ENCODE measurements around the gene RREB1.
A peak's percentile ranks its signal among the peaks of the same experiment; 100 is the strongest.

Gene RREB1

DNA sequence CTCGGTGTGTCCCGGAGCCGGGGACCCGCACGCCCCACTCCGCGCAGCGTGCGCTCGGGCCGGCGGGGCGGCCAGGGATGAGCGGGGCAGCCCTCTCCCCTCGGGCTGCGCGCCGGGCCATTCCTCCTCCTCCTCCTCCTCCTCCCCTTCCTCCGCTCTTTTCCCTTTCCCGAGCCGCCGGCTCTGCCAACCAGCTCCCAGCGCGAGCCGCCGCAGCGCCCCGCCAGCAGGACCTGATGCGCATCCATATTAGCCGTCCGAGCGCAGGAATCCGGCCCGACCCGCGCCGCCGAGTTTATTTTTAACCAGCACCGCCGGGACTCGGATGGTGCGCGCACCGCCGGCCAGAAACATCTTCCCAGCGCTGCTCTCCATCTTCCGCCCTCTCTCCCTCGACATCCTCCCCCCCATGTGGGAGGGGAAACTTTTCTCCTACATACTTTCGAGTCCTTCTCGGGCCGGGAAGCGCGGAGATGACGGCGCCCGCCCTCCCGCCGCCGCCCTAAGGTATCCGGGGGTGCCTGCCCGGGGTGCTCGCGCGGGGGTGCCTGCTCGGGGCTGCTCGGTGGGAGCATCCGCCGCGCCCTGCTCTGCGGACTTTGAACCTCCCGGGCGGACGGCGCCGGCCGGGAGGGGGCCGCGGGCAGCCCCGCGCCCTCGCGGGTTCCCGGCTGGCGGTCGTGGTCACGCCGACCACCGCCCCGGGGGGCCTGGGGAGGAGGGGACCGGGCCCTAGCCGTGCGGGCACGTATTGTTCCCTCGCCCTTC lies 619 bp downstream of the RREB1 start (continued):
- no peak for TF ChIP-seq ZNF626 (tag by site-specific recombination; IDR thresholded peaks at IDR 0.05)
- TF ChIP-seq ZNF16 (tag by site-specific recombination; IDR thresholded peaks at IDR 0.05; ENCODE audit: low read depth): no peak
- no peak for TF ChIP-seq ZNF175 (tag by site-specific recombination; IDR thresholded peaks at IDR 0.05)
- TF ChIP-seq, protein P1, sequence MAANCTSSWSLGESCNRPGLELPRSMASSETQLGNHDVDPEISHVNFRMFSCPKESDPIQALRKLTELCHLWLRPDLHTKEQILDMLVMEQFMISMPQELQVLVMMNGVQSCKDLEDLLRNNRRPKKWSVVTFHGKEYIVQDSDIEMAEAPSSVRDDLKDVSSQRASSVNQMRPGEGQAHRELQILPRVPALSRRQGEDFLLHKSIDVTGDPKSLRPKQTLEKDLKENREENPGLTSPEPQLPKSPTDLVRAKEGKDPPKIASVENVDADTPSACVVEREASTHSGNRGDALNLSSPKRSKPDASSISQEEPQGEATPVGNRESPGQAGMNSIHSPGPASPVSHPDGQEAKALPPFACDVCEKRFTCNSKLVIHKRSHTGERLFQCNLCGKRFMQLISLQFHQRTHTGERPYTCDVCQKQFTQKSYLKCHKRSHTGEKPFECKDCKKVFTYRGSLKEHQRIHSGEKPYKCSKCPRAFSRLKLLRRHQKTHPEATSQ (tag by site-specific recombination; IDR thresholded peaks at IDR 0.05): no peak; the same call in 1 of the 2 replicates
- 0 out of 2 replicates have a peak, but pooled peaks have one; percentile 16 for TF ChIP-seq ZFP37 (tag by site-specific recombination; IDR thresholded peaks at IDR 0.05)
- TF ChIP-seq, protein P2, sequence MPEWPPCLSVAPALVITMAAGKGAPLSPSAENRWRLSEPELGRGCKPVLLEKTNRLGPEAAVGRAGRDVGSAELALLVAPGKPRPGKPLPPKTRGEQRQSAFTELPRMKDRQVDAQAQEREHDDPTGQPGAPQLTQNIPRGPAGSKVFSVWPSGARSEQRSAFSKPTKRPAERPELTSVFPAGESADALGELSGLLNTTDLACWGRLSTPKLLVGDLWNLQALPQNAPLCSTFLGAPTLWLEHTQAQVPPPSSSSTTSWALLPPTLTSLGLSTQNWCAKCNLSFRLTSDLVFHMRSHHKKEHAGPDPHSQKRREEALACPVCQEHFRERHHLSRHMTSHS (tag by site-specific recombination; IDR thresholded peaks at IDR 0.05): no peak
- 0 out of 2 replicates have a peak, but pooled peaks have one; percentile 13 for TF ChIP-seq ZBTB8A (tag by site-specific recombination; IDR thresholded peaks at IDR 0.05)
- no peak for TF ChIP-seq ZNF791 (tag by site-specific recombination; IDR thresholded peaks at IDR 0.05)
- no peak for TF ChIP-seq FEZF1 (tag by site-specific recombination; IDR thresholded peaks at IDR 0.05)
- no peak for TF ChIP-seq MYNN (tag by site-specific recombination; IDR thresholded peaks at IDR 0.05; ENCODE audit: borderline replicate concordance)
- TF ChIP-seq SCRT2 (tag by site-specific recombination; IDR thresholded peaks at IDR 0.05): peak; percentile 88
- TF ChIP-seq ZFP41 (tag by site-specific recombination; IDR thresholded peaks at IDR 0.05; ENCODE audit: borderline replicate concordance): no peak
- TF ChIP-seq KLF9 (tag by site-specific recombination; IDR thresholded peaks at IDR 0.05; ENCODE audit: low read depth): no peak
- no peak for TF ChIP-seq YY1 (tag by site-specific recombination; IDR thresholded peaks at IDR 0.05)
- TF ChIP-seq SP3 (tag by site-specific recombination; IDR thresholded peaks at IDR 0.05): peak; percentile 56
- TF ChIP-seq MZF1 (tag by site-specific recombination; IDR thresholded peaks at IDR 0.05; ENCODE audit: borderline replicate concordance): no peak
- TF ChIP-seq, protein P3, sequence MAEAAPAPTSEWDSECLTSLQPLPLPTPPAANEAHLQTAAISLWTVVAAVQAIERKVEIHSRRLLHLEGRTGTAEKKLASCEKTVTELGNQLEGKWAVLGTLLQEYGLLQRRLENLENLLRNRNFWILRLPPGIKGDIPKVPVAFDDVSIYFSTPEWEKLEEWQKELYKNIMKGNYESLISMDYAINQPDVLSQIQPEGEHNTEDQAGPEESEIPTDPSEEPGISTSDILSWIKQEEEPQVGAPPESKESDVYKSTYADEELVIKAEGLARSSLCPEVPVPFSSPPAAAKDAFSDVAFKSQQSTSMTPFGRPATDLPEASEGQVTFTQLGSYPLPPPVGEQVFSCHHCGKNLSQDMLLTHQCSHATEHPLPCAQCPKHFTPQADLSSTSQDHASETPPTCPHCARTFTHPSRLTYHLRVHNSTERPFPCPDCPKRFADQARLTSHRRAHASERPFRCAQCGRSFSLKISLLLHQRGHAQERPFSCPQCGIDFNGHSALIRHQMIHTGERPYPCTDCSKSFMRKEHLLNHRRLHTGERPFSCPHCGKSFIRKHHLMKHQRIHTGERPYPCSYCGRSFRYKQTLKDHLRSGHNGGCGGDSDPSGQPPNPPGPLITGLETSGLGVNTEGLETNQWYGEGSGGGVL (tag by site-specific recombination; IDR thresholded peaks at IDR 0.05): peak; percentile 85
- TF ChIP-seq ZNF211 (tag by site-specific recombination; IDR thresholded peaks at IDR 0.05; ENCODE audit: low read depth): no peak
- 0 out of 2 replicates have a peak, but pooled peaks have one; percentile 10 for TF ChIP-seq ZNF629 (tag by site-specific recombination; IDR thresholded peaks at IDR 0.05)
- TF ChIP-seq REPIN1 (tag by site-specific recombination; IDR thresholded peaks at IDR 0.05; ENCODE audit: low read depth): no peak
- TF ChIP-seq ZSCAN30 (tag by site-specific recombination; IDR thresholded peaks at IDR 0.05): no peak
- TF ChIP-seq, protein P4, sequence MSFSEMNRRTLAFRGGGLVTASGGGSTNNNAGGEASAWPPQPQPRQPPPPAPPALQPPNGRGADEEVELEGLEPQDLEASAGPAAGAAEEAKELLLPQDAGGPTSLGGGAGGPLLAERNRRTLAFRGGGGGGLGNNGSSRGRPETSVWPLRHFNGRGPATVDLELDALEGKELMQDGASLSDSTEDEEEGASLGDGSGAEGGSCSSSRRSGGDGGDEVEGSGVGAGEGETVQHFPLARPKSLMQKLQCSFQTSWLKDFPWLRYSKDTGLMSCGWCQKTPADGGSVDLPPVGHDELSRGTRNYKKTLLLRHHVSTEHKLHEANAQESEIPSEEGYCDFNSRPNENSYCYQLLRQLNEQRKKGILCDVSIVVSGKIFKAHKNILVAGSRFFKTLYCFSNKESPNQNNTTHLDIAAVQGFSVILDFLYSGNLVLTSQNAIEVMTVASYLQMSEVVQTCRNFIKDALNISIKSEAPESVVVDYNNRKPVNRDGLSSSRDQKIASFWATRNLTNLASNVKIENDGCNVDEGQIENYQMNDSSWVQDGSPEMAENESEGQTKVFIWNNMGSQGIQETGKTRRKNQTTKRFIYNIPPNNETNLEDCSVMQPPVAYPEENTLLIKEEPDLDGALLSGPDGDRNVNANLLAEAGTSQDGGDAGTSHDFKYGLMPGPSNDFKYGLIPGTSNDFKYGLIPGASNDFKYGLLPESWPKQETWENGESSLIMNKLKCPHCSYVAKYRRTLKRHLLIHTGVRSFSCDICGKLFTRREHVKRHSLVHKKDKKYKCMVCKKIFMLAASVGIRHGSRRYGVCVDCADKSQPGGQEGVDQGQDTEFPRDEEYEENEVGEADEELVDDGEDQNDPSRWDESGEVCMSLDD (tag by site-specific recombination; IDR thresholded peaks at IDR 0.05): peak; percentile 25; the same call in 1 of the 2 replicates
- TF ChIP-seq ZNF610 (tag by site-specific recombination; IDR thresholded peaks at IDR 0.05; ENCODE audit: borderline replicate concordance): no peak
- TF ChIP-seq, protein P5, sequence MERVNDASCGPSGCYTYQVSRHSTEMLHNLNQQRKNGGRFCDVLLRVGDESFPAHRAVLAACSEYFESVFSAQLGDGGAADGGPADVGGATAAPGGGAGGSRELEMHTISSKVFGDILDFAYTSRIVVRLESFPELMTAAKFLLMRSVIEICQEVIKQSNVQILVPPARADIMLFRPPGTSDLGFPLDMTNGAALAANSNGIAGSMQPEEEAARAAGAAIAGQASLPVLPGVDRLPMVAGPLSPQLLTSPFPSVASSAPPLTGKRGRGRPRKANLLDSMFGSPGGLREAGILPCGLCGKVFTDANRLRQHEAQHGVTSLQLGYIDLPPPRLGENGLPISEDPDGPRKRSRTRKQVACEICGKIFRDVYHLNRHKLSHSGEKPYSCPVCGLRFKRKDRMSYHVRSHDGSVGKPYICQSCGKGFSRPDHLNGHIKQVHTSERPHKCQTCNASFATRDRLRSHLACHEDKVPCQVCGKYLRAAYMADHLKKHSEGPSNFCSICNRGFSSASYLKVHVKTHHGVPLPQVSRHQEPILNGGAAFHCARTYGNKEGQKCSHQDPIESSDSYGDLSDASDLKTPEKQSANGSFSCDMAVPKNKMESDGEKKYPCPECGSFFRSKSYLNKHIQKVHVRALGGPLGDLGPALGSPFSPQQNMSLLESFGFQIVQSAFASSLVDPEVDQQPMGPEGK (tag by site-specific recombination; IDR thresholded peaks at IDR 0.05): peak; percentile 34; the same call in 1 of the 2 replicates
- TF ChIP-seq, protein P6, sequence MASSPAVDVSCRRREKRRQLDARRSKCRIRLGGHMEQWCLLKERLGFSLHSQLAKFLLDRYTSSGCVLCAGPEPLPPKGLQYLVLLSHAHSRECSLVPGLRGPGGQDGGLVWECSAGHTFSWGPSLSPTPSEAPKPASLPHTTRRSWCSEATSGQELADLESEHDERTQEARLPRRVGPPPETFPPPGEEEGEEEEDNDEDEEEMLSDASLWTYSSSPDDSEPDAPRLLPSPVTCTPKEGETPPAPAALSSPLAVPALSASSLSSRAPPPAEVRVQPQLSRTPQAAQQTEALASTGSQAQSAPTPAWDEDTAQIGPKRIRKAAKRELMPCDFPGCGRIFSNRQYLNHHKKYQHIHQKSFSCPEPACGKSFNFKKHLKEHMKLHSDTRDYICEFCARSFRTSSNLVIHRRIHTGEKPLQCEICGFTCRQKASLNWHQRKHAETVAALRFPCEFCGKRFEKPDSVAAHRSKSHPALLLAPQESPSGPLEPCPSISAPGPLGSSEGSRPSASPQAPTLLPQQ (tag by site-specific recombination; IDR thresholded peaks at IDR 0.05): no peak
- no peak for TF ChIP-seq ZNF239 (tag by site-specific recombination; IDR thresholded peaks at IDR 0.05)
- TF ChIP-seq ZIC2 (tag by site-specific recombination; IDR thresholded peaks at IDR 0.05): peak; percentile 73
